ENCODE measurements around the gene FAM81B. TPM values are rescaled to one million over a fixed set of nuclear protein-coding genes. Genes with fewer than 3 reads are reported as not detected.

The FAM81B gene
- total RNA-seq, 4 donors from 2014 or later, result not detected

DNA sequence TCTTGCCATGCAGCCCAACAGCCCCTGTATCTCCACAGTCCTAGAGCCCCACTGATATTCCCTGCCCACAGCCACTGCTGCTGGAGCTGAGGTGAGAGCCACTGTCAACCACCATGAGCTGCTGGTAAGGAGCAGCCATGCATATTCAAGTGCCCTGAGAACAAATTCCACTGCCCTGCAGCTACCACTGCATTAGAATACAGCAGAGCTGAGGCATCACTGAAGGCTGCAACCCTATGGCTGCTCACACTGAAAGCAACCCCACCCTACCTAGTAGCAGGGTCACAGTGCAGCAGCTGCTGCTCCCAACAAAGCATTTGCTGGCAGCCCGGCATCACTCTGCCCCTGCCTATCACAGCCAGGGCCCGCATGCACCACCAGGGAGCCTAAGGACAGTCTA lies 95.0 kb downstream of the FAM81B start:
- Histone ChIP-seq H3K27ac (no peak overlapping the region), H3K4me3 (no peak overlapping the region), H3K27me3 (no peaks in the 10 kb centered on the region), H3K4me1 (no peaks in the 10 kb centered on the region), H3K9me3 (peaks cover 0 to 25% (median 3%) of the 10 kb centered on the region in 3 donors), H3K36me3 (peaks cover 10 to 100% of the 10 kb centered on the region in 2 donors)
- no CpG with 5 or more reads among the region's 2 CpGs for WGBS, 2 donors (ENCODE audit: low coverage in 1 of 2)
- ATAC-seq, result no peak
- TF ChIP-seq POLR2A (IDR thresholded peaks at IDR 0.05), result no peak
- TF ChIP-seq, protein P1, sequence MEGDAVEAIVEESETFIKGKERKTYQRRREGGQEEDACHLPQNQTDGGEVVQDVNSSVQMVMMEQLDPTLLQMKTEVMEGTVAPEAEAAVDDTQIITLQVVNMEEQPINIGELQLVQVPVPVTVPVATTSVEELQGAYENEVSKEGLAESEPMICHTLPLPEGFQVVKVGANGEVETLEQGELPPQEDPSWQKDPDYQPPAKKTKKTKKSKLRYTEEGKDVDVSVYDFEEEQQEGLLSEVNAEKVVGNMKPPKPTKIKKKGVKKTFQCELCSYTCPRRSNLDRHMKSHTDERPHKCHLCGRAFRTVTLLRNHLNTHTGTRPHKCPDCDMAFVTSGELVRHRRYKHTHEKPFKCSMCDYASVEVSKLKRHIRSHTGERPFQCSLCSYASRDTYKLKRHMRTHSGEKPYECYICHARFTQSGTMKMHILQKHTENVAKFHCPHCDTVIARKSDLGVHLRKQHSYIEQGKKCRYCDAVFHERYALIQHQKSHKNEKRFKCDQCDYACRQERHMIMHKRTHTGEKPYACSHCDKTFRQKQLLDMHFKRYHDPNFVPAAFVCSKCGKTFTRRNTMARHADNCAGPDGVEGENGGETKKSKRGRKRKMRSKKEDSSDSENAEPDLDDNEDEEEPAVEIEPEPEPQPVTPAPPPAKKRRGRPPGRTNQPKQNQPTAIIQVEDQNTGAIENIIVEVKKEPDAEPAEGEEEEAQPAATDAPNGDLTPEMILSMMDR (IDR thresholded peaks at IDR 0.05), result no peak
- no peak for TF ChIP-seq EP300 (IDR thresholded peaks at IDR 0.05)
- no peak for TF ChIP-seq POLR2AphosphoS5 (IDR thresholded peaks at IDR 0.05)

DNA sequence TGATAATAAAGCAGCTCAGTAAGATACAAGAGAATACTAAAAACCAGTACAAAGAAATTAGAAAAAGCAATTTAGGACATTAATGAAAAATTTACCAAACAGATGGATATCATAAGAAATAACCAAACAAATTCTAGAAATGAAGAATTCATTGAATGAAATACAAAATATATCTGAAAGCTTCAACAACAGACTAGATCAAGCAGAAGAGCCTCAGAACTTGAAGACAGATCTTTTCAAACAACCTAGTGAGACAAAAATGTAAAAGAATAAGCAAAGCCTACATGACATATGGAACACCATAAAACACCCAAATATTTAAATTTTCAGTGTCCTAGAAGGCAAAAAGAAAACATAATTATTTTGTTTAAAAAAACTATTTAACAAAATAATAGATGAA lies 96.7 kb downstream of the FAM81B start:
- ATAC-seq, result no peak
- Histone ChIP-seq H3K36me3 (peaks cover 10 to 98% of the 10 kb centered on the region in 2 donors), H3K27ac (no peak overlapping the region), H3K4me1 (no peaks in the 10 kb centered on the region), H3K9me3 (peaks cover 0 to 25% (median 3%) of the 10 kb centered on the region in 3 donors), H3K27me3 (no peaks in the 10 kb centered on the region), H3K4me3 (no peak overlapping the region)
- TF ChIP-seq EP300 (IDR thresholded peaks at IDR 0.05), result no peak
- TF ChIP-seq POLR2A (IDR thresholded peaks at IDR 0.05), result no peak
- TF ChIP-seq, protein P1 (IDR thresholded peaks at IDR 0.05), result no peak
- no peak for TF ChIP-seq POLR2AphosphoS5 (IDR thresholded peaks at IDR 0.05)

Other genes starting within 250 kb of the FAM81B start
- gene MCTP1, start 106.3 kb upstream of the FAM81B start, total RNA-seq, result 10 to 100 TPM; 13.5 to 57.6 (median 21.9) TPM
- 100 to 1,000 TPM in 1 of 4 donors, 10 to 100 TPM in 3; 59.6 to 110 (median 72.2) TPM for gene SKIC3, start 163.6 kb downstream of the FAM81B start, total RNA-seq
- 10 to 100 TPM in 1 of 4 donors, 1 to 10 TPM in 3; 7.8 to 10.9 (median 8.6) TPM for gene ARSK, start 163.7 kb downstream of the FAM81B start, total RNA-seq
- under 1 TPM in 2 of 4 donors, not detected in 2; 0.31 to 0.39 TPM for gene GPR150, start 228.7 kb downstream of the FAM81B start, total RNA-seq